EL (cell line): Measurements from ENCODE around the gene MESD.

ENCODE experiments used
- DNase-seq: peaks from one replicate; pipeline ENCODE4 v3.0.0-alpha.2; 2016

The MESD gene

GRCh38 chr15:80989518-80990478 lies at the start of gene MESD:
Gene MESD, minus strand, starts transcription at chr15:80989819. Its CDS starts 28 bp downstream, at chr15:80989791.
- DNase-seq = peak; percentile 95

GRCh38 chr15:81038975-81039607 lies 49.5 kb upstream of the MESD start:
- DNase-seq = no peak

- DNase-seq = no peak
Measured at GRCh38 chr15:81037952-81038743, 48.5 kb upstream of the MESD start.

- DNase-seq = no peak
Measured at GRCh38 chr15:81033508-81033907, 43.9 kb upstream of the MESD start.

GRCh38 chr15:81032818-81033217 lies 43.2 kb upstream of the MESD start:
- no peak for DNase-seq

- DNase-seq = no peak
Measured at GRCh38 chr15:81032355-81032754, 42.7 kb upstream of the MESD start.

GRCh38 chr15:81031203-81031602 lies 41.6 kb upstream of the MESD start:
- DNase-seq = no peak

- no peak for DNase-seq
Measured at GRCh38 chr15:81030301-81030750, 40.7 kb upstream of the MESD start.

GRCh38 chr15:81029414-81030300 lies 40.0 kb upstream of the MESD start:
- peak; percentile 33 for DNase-seq

- DNase-seq = peak; percentile 28
Measured at GRCh38 chr15:81026836-81027599, 37.4 kb upstream of the MESD start.

- no peak for DNase-seq
Measured at GRCh38 chr15:81025721-81026370, 36.2 kb upstream of the MESD start.

- no peak for DNase-seq
Measured at GRCh38 chr15:81024936-81025335, 35.3 kb upstream of the MESD start.

GRCh38 chr15:81024265-81024872 lies 34.8 kb upstream of the MESD start:
- DNase-seq = no peak

- DNase-seq = peak; percentile 75
Measured at GRCh38 chr15:81023483-81024264, 34.1 kb upstream of the MESD start.

- no peak for DNase-seq
Measured at GRCh38 chr15:81021321-81021720, 31.7 kb upstream of the MESD start.

GRCh38 chr15:81018197-81018596 lies 28.6 kb upstream of the MESD start:
- DNase-seq = no peak

- no peak for DNase-seq
Measured at GRCh38 chr15:81016489-81017068, 27.0 kb upstream of the MESD start.

GRCh38 chr15:81015621-81016488 lies 26.2 kb upstream of the MESD start:
- no peak for DNase-seq
